GM20000 (cell line): ENCODE results near the gene NUB1.

ENCODE experiments used
- DNase-seq: peaks from one replicate; pipeline ENCODE4 v3.0.0; 2012; ENCODE audit warnings: low spot score
- TF ChIP-seq, protein P1 (sequence below): IDR thresholded peaks from 2 replicates; pipeline ENCODE4 v1.5.1; 2012; ENCODE audit warnings: mild to moderate bottlenecking, control low read depth; ENCODE audit errors: extremely low read depth, missing control alignments

The NUB1 gene

DNA sequence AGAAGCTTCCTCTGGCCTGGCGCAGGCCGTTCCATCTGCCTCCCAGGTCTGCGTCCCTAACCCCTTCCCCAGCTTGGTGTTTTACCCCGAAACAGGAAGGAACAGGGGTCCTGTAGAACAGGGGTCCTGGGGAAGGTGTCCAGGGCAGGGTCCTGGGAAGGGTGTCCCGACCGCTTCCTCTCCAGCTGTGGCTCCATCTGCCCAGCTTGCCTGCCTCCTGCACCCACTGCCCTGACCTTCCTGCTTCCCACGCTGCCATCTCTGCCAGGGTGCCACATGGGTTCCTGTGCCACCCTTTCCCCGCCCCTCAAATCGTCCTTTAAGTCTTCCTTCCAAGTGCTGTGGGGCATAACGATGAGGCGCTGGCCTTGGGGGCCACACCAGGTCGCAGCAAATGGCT is 35.8 kb downstream of the NUB1 start:
- TF ChIP-seq, protein P1, sequence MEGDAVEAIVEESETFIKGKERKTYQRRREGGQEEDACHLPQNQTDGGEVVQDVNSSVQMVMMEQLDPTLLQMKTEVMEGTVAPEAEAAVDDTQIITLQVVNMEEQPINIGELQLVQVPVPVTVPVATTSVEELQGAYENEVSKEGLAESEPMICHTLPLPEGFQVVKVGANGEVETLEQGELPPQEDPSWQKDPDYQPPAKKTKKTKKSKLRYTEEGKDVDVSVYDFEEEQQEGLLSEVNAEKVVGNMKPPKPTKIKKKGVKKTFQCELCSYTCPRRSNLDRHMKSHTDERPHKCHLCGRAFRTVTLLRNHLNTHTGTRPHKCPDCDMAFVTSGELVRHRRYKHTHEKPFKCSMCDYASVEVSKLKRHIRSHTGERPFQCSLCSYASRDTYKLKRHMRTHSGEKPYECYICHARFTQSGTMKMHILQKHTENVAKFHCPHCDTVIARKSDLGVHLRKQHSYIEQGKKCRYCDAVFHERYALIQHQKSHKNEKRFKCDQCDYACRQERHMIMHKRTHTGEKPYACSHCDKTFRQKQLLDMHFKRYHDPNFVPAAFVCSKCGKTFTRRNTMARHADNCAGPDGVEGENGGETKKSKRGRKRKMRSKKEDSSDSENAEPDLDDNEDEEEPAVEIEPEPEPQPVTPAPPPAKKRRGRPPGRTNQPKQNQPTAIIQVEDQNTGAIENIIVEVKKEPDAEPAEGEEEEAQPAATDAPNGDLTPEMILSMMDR = no peak
- DNase-seq = no peak

DNA sequence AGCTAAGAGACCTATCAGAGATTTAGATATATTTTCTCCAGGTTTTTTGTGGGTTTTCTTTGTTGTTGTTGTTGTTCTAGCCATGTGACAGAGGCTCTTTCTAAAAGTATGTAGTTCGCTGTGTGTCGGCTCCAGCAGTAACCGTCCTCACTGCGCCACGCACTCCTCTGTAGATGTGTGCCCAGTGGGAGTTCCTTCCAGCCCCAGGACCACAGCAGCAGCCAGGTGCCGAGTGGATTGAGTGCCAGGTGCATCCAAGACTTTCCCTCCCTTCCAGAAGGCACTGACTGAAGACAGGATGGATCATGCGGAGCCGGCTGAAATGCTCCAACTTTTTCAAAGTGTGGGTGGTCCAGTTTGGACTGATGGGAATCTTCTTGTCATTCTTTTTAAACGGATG is 36.4 kb downstream of the NUB1 start:
- TF ChIP-seq, protein P1 = no peak

DNA sequence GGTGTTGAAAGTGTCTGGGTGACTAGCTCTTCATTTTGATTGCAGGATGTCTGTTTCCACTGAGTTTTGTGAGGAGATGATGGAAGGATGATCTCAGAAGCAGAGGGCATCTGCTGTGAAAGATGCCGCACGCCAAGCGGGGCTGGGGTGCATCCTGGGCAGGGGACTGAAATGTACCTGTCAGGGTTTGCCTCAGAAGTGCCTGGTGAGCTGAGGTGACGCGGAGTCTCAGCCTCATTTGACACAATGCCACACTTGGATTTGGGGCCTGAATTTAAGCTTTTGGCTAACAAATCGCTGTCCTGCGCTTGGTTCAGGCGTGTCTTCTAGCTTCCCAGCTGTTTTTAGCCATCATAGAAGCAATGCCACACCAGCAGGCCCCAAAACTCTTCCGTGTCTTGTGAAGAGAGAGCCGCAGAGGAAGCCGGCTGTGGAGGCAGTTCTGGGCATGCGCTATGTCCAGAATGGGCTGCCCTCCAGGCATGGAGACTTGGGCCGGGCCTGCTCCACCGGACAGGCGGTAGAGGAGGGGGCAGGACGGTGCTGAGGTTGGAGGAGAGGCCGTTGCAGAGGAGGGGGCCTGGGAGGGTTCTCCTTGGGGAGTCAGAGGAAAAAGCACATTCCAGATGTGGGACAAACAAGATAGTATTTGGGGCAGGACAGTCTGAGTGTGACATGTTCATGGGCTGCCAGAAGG is 37.0 kb downstream of the NUB1 start:
- TF ChIP-seq, protein P1 = no peak
- DNase-seq = peak; percentile 13

More for the DNA sequence above, 36.4 kb downstream of the NUB1 start:
- no peak for DNase-seq

DNA sequence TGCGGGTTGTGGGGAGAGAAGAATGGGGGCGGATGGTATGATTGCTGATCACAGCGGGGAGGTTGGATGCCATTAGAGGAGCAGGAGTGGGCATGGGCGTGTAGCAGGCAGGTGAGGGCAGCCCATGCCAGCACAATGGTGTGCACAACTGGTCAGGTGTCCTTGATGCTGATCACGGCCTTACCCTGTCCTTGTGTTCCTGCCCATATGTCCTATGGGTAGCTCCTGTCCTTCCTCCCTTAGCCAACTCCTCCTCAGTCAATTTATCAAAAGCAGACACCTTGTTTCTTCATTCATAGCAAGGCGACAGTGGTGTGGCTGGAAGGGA is 37.5 kb downstream of the NUB1 start:
- peak; percentile 18 for DNase-seq
- TF ChIP-seq, protein P1 = no peak

DNA sequence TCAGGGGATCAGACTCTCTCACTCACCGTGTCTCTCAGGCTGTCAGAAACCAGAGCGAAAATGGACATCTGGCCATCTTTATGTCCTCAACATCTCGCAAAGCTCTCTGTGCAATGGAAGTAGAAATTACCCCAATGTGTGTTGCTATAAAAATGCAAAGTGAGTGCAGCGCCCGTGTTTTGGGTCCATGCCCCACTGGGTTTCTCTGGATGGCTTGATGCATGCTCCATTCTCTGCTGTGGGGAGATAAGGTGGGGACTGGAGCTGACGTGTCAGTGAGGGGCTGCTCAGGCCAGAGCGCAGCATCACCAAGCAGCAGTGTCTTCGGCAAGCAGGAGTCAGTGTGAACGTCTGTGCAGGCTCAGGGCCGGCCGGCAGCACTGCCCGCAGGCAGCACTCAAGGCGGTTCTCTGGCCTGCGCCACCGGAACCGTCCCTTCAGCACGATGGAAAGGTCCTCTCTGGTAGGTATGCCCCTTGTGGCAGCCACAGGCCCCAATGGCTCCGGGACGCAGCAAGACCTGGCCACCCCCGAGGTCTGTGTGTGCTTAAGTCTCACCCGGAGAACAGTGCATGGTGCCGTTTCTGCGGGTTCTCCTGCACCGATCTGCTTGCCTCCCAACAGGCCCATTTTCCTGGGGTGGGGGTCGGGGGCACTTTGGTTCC is 38.1 kb downstream of the NUB1 start:
- peak; percentile 20 for DNase-seq
- TF ChIP-seq, protein P1 = no peak

GRCh38 chr7:151380199-151381097 is 38.8 kb downstream of the NUB1 start:
- TF ChIP-seq, protein P1 = no peak
- DNase-seq = peak; percentile 65

GRCh38 chr7:151381098-151381347 is 39.4 kb downstream of the NUB1 start:
- peak; percentile 74 for DNase-seq
- TF ChIP-seq, protein P1 = no peak
